HepG2 (cell line): ENCODE data around the gene PTMA. TPM values are rescaled to one million over a fixed set of nuclear protein-coding genes. Genes with fewer than 3 reads are reported as not detected.

ENCODE experiments used
- polyA plus RNA-seq, 8 experiments: library from polyadenylated mRNA; depleted of rRNA in 3 of 8; stranded (reverse) in 7 of 8; unstranded in 1 of 8; fragments of >200 nt; fragmentation: Illumina TruSeq in 4 of 8; extraction: Trizol in 4 of 8; gene quantifications; 2 replicates each; pipeline versions ENCODE4 v1.2.1 to v1.2.3, GENCODE V29; 2011 to 2016; ENCODE audit warnings: low read depth in 4 of 8, missing spikeins in 1 of 8, mixed read lengths in 1 of 8; ENCODE audit not compliant: insufficient read depth in 1 of 8
- small RNA-seq, 3 experiments: library from RNA; depleted of rRNA; stranded (forward); fragments of <200 nt; gene quantifications; one replicate each; pipeline ENCODE3, GENCODE V24; 2012; ENCODE audit warnings: low read depth in 2 of 3, low replicate concordance in 1 of 3; ENCODE audit not compliant: insufficient read length in 3 of 3, insufficient read depth in 2 of 3
- total RNA-seq, 5 experiments: library from RNA; depleted of rRNA; stranded (reverse); fragments of >200 nt; fragmentation: Illumina TruSeq; extraction: Trizol; gene quantifications; 2 replicates each; pipeline ENCODE4 v1.2.3, GENCODE V29; 2016; ENCODE audit warnings: low read depth in 1 of 5

Gene PTMA
- total and polyA plus RNA-seq, 2 of the 13 experiments (the other 11 are each of a cell fraction or from before 2014, with no cell fraction given) = 190 to 1,086 TPM

Small RNA genes lying within 50 kb of the gene (small RNA-seq; reads per million reads assigned to genes)
- 0 reads per million in 3 experiments for gene RF00015

Other genes starting within 250 kb of the PTMA start
- 779 and 1,144 TPM in 2 replicates for gene NCL, start 244.0 kb upstream of the PTMA start, total RNA-seq (2016; rRNA removed; fragmentation: Illumina TruSeq; extraction: Trizol)
- 91.5 and 105 TPM in 2 replicates for gene NCL, start 244.0 kb upstream of the PTMA start, polyA plus RNA-seq (2011; rRNA removed)
- gene NMUR1, start 178.1 kb upstream of the PTMA start, total RNA-seq (2016; rRNA removed; fragmentation: Illumina TruSeq; extraction: Trizol) = not detected in 2 replicates
- not detected in 2 replicates for gene NMUR1, start 178.1 kb upstream of the PTMA start, polyA plus RNA-seq (2011; rRNA removed)
- not detected in 2 replicates for gene TEX44, start 115.7 kb upstream of the PTMA start, total RNA-seq (2016; rRNA removed; fragmentation: Illumina TruSeq; extraction: Trizol)
- not detected in 2 replicates for gene TEX44, start 115.7 kb upstream of the PTMA start, polyA plus RNA-seq (2011; rRNA removed)
- 14.1 and 22.6 TPM in 2 replicates for gene PDE6D, start 72.8 kb downstream of the PTMA start, total RNA-seq (2016; rRNA removed; fragmentation: Illumina TruSeq; extraction: Trizol)
- gene PDE6D, start 72.8 kb downstream of the PTMA start, polyA plus RNA-seq (2011; rRNA removed) = 20.5 and 23.2 TPM in 2 replicates
- 29.6 and 30.6 TPM in 2 replicates for gene COPS7B, start 77.9 kb downstream of the PTMA start, total RNA-seq (2016; rRNA removed; fragmentation: Illumina TruSeq; extraction: Trizol)
- gene COPS7B, start 77.9 kb downstream of the PTMA start, polyA plus RNA-seq (2011; rRNA removed) = 62.0 and 62.7 TPM in 2 replicates
- 0.11 TPM in 1 of 2 replicates, not detected in the other for gene NPPC, start 217.9 kb downstream of the PTMA start, total RNA-seq (2016; rRNA removed; fragmentation: Illumina TruSeq; extraction: Trizol)
- not detected in 2 replicates for gene NPPC, start 217.9 kb downstream of the PTMA start, polyA plus RNA-seq (2011; rRNA removed)